Left kidney (tissue), 2 donors: ENCODE measurements around the gene TREM2. TPM values are rescaled to one million over a fixed set of nuclear protein-coding genes. Genes with fewer than 3 reads are reported as not detected.
"Not testable (repeated sequence)": the region's sequence is repeated elsewhere in the genome, so short reads cannot be mapped to it uniquely, and the experiment has no call there.

Experiments used
- DNase-seq: peaks from one replicate; pipeline ENCODE4 v3.0.0-alpha.2; 2013
- polyA plus RNA-seq: library from polyadenylated mRNA; unstranded; fragments of 120-200 nt; gene quantifications from one replicate; pipeline ENCODE4 v1.2.1, GENCODE V29; 2013; ENCODE audit not compliant: insufficient read length

Gene TREM2
- polyA plus RNA-seq, 1 donor, result 0.53 TPM

DNA sequence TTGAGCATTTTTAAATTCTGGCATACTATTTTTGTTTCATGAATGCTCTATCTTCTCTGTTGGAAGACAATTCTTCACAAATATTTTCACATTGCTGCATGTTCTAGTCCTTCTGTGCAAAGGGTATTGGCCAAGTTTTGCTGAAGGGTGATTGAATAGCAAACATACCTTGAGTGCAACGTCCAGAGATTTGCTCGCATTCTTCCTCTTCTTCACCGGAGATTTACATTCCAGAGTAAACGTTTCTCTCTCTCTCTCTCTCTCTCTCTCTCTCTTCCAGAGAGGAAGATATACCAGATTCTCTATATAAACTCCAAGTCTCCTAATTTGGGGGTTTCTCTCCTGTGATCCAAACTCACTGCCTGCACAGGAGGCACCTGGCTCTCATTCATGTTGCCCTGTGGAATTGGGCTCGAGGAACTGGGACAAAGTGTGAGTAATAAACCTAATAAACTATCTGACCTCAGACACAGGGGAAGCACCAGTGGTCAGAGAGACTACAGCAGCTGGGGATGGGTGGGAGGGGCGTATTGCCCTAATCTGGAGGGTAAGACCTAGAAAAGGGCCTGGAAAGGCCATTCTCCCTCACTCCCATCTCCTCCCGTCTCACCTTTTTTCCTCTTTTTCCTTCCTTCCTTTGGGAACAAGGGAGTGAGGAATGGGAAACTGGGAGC is 7.6 kb downstream of the TREM2 start:
- no peak for DNase-seq

GRCh38 chr6:41153992-41154625 is 8.8 kb downstream of the TREM2 start, which contains the start of gene TREML1:
TSS of gene TREML1 (minus strand) at chr6:41154347. CDS start at chr6:41154288, 59 bp downstream.
- no peak for DNase-seq

DNA sequence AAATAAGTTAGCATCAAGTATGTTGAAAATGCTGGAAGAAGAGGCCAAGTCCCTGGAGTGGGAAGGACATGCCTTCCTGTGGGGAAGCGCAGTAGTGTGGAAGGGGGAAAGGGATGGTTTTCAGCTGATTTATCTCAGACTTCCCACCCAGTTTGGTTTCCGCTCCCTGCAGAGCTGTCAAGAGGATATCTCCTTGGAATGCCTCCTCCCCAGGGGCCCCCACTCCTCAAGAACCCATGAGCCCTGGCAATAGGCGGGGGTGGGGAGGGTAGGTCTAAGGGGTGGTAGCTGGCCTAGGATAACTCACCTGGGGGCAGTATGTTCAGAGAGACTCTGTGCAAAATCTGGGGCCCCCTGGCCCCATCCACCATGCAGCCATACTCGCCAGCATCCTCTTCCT is 9.5 kb downstream of the TREM2 start:
- no peak for DNase-seq

GRCh38 chr6:41150671-41151070 is 12.2 kb downstream of the TREM2 start:
- DNase-seq, result no peak

DNA sequence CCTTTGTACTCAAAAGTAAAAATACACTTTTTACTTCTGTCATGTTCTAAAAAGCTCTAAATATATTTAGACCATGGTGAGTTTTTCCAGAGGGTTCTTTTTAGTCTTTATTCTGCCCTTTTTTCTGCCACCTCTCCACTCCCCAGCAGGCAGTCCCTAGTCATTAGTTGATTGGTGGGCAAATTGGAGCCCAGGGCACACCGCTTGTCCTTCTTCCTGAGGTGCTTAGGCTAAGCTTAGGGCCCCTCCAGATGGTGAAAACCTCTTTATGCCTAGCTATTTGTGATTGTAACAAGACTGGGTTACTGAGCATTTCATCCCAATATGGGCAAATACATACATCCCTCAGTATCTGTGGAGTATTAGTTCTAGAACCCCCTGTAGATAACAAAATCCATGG is 15.0 kb downstream of the TREM2 start:
- DNase-seq, result no peak

GRCh38 chr6:41136911-41137310 is 26.0 kb downstream of the TREM2 start:
- DNase-seq, result no peak

DNA sequence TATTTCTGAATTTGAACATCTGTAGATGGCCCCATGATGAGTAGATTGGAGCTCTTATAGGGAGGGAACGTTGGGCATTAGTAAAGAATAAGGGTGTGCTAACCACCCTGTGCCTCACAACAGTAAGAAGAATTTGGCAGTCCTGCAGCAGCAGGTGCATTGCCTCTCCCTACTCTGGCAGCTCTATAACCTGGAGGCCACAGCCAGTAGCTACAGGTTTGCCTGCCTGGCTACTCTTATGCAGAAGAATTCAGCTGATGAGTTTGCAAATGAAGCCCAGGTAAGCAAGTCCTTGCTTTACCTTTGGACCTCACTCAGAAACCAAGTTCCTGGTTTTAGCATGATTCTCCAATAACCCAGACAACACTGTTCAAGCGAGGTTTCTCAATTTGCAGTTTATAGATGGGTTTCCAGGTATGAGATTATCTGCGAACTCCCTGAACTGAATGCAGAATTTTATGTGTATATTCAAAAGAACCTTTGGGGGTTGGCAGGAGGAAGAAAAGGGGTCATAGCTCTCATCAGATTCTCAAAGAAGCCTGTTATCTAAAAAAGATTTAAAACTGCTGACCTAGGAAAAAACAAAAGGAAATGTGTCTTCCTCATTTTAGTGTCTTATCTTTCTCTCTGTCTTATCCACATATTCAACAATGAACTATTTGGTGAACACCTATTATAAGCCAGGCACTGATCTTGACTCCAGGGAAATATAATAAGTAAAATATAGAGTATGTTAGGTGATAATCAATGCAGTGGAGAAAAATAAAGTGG is 27.7 kb downstream of the TREM2 start:
- DNase-seq, result no peak

DNA sequence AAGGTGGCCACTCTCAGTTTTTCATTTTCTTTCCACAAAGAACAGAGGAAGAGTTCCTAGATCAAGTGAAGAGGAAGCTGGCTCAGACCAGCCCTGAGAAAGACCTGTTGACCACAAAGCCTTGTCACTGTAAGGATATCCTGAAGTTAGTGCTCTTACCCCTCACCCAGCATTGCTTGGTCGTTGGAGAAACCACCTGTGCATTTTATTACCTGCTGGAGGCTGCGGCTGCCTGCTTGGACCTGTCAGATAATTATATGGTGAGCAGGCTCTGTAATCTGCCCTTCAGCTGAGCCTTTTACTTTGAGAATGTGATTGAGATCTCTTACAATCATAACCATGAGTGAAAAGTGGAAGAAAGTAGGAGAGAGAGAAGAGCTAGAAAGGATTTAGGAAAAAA is 30.7 kb downstream of the TREM2 start:
- DNase-seq, result no peak

DNA sequence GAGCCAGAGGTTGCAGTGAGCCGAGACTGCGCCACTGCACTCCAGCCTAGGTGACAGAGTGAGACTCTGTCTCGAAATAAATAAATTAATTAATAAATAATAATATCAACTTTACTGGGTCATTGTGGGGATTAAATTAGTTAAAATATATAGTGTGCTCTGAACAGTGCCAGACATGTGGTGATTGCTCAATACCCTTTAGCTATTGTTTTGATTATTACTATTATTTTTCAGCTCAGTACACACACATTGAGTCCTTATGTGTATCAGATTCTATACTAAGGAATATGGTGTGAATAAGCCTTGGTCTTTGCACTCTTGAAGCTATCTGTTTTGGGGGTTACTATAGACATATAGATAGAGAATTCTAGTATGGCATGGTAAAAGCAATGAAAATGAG is 37.6 kb downstream of the TREM2 start:
- DNase-seq, result no peak

GRCh38 chr6:41122918-41123317 is 40.0 kb downstream of the TREM2 start:
- no peak for DNase-seq

GRCh38 chr6:41122373-41122772 is 40.5 kb downstream of the TREM2 start:
- no peak for DNase-seq

DNA sequence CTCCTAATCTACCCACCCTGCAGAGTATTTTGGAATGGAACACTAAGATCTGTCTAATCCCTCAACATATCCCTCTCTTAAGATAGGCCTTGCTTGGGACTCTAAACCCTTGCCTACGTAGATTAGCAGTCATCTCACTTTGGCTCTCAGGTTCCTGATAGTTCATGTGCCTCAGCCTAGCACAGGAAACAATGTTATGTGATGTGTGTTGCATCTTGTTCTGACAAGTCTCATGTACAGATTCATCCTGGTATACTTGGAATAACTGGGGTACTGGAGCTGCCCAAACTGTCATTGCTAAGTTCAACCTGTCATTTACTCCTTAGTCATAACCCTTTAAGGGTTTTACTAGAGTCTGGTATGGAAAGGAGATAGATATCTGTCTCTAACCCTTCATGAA is 42.9 kb downstream of the TREM2 start:
- no peak for DNase-seq

DNA sequence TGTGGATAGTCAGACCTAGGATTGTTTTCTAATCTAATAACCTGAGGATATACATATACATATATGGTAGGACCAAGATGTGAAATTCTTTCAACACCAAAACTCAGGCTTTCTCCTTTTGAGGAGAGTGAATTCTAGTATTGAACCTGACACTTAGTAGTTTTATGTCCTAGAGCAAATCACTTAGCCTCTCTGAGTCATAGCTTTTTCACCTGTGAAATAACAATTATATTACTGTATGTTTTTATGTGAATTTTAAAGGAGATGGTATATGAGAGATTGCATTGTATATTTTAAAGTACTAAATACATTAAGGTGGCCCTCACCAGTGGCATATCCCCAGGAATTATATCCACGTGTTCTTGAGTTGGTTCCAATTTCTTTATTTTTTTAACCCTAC is 43.4 kb downstream of the TREM2 start:
- DNase-seq, result no peak

- not testable (repeated sequence) for DNase-seq
Measured at GRCh38 chr6:41115027-41115426, 47.9 kb downstream of the TREM2 start.

DNA sequence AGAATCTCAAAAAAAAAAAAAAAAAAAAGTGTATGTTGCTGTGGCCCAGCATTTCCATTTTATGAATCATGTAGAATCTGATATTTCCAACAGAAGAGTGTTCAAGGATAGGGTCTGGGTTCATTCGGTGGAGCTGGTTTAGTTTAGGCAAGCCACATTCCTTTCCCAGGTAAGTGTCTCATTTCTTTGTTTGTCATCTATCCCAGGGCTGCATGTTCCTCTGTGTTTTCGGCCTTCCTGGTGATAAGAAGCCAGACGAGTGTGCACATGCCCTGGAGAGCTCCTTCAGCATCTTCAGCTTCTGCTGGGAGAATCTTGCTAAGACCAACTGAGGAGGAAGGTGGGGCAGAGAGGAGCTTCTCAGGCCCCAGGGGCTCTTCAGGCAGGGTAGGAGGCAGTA is 51.9 kb downstream of the TREM2 start:
- no peak for DNase-seq

Other genes with a start within 250 kb of the TREM2 start
- 8.4 TPM for gene UNC5CL, start 123.9 kb downstream of the TREM2 start, polyA plus RNA-seq
- gene TSPO2, start 120.6 kb downstream of the TREM2 start, polyA plus RNA-seq, result 0.76 TPM
- 0.37 TPM for gene APOBEC2, start 109.9 kb downstream of the TREM2 start, polyA plus RNA-seq
- 66.1 TPM for gene OARD1, start 90.8 kb downstream of the TREM2 start, polyA plus RNA-seq
- 57.4 TPM for gene NFYA, start 90.1 kb downstream of the TREM2 start, polyA plus RNA-seq
- 0.65 TPM for gene TREML1, start 8.8 kb downstream of the TREM2 start, polyA plus RNA-seq
- 0.07 TPM for gene TREML2, start 38.0 kb upstream of the TREM2 start, polyA plus RNA-seq
- not detected for gene TREML4, start 65.2 kb upstream of the TREM2 start, polyA plus RNA-seq
- not detected for gene TREM1, start 123.6 kb upstream of the TREM2 start, polyA plus RNA-seq
- gene NCR2, start 172.5 kb upstream of the TREM2 start, polyA plus RNA-seq, result not detected